Purkinje cell (primary cell): ENCODE measurements around the gene CRX. TPM values are rescaled to one million over a fixed set of nuclear protein-coding genes. Genes with fewer than 3 reads are reported as not detected.

ENCODE experiments used
- polyA plus RNA-seq: library from polyadenylated mRNA; unstranded; fragments of >200 nt; fragmentation: Nextera tagmentation; gene quantifications from 2 replicates; pipeline ENCODE4 v1.2.1, GENCODE V29; 2014

CRX gene
- polyA plus RNA-seq = not detected in 2 replicates

DNA sequence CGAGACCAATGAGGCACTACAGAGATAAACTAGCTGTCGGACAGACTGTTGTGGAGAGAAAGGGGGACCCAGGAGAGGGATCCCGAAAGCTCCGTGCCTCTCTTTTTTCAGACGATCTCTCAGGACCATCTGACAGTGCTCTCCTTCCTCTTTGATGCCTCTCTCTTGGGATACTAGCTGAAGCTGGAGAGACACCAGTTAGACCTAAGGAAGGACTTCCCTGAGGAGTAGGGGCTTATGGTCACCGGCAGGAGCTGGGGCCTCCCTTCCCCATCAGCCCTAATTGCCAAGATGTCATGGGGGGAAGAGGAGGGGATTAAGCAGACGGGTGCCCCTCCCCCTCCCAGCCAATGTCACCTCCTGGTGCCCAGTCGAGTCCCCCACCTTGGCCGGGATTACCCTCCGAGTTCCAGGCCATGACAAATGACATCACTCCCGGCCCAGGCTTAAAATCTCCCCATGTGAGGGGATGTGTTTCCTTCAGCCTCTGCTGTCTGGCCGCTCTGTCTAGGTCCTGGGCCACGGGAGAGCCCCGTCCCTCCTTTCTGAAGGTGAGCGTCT is at the start of gene CRX:
CRX (plus strand) TSS at position 478 of the 561 bp plus-strand sequence. CDS start 12,507 bp downstream, outside the sequence.

DNA sequence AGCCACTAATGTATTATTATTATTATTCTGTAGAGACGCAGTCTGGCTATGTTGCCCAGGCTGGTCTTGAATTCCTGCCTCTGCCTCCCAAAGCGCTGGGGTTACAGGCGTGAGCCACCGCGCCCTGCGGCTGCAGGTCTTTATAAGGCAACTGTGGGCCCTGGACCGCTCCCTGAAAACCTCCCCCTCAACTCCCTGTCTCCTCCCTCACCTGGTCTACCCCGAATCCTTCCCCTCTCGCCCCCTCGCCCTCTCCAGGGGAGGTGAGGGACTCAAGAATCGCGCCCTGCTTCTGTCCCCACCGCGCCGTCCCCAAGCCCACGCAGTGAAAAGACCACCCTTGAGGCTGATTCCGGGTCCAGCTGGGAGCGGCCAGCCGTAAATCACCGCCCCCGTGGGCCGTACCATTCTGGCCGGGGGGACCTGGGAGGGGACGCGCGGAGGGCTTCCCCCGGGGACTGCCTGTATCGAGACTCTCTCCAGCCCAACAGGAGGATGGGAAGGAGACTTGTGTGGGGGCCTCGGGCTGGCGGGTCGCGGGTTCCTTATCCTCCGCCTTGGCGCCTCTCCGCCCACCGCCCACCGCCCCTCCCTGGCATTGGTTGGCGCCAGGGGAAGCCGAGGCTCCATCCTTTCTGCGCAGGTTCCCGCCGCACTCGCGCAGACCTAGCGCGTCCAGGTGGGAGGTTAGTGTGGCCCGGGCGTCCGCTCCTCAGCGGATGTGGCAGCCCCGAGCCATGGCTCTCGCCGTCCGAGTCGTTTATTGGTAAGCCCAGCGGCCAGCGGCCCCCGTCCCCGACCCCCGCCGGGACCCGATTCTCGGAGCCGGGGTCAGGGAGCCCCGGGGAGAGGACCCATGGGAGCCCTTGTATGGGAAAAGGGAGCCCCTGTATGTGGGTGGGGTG is 43.4 kb upstream of the CRX start, which contains the start of gene SELENOW:
SELENOW (plus strand) TSS at position 655 of the 905 bp plus-strand sequence; CDS start at position 738, 83 bp downstream.

DNA sequence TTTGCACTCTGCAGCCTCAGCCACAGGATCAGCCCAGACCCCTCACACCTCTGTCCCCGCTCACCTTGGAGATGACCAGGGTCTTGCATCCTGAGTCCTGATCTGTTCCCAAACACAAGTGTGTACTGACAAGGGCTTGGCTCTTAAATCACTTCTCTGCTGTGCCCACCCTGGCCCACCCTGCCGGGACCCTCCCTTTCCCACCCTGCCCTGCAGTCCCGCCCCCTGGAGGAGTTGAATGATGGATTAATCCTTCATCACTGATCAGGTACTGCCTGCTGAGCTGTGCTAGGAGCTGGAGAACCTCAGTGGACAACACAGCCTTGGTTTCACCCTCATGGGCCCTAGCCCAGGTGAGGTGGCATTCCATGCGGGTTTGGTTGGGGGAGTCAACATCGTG is 17.3 kb upstream of the CRX start, which contains the start of gene TPRX1:
TPRX1 (minus strand) TSS at position 101 of the 400 bp plus-strand sequence; CDS start at position 89, 12 bp downstream.

DNA sequence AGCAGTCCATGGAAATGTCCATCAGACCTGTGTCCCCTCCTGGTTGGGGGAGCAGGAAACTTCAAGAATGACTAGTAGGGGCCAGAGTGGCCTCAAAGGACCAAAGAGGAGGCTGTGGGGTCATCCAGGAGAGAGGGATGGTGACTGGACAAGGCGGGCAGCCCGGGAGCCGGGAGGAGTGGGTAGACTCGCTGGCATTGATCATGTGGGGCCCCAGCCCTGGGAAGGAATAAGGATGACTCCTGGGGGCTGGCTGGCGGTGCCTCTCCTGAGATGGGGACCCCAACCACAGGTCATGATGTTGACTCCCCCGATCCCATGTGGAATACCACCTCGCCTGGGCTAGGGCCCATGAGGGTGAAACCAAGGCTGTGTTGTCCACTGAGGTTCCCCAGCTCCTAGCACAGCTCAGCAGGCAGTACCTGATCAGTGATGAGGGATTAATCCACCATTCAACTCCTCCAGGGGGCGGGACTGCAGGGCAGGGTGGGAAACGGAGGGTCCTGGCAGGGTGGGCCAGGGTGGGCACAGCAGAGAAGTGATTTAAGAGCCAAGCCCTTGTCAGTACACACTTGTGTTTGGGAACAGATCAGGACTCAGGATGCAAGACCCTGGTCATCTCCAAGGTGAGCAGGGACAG is 37.0 kb downstream of the CRX start, which contains the start of gene TPRX2:
TPRX2 (plus strand) TSS at position 590 of the 640 bp plus-strand sequence; CDS start at position 602, 12 bp downstream.

DNA sequence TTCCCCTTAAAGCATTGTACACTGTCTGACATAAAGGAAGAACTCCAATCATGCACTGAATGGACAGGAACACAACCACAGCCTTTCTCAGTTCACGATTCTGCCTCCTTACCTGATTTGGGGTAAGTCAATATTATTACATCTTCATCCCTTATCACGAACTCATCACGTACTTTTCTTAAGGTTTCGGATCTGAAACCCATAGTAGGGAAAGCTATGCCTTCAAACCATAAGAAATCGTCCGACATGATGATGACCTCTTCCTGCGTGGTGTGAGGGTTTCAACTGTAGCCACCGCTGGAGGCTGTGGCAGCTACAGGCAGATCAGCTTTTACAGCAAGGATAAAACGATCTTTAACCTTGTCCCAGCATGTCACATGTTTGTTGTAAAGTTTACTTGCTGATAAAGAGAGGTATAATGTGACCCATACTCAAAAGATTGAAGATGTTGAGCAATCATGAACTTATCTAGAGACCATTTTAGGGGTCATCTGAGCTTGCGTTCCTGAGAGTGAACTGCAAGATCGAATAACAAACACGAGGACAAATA is 64.3 kb downstream of the CRX start, which contains the start of gene SULT2A1:
SULT2A1 (minus strand) TSS at position 306 of the 550 bp plus-strand sequence; CDS start at position 248, 58 bp downstream.

Other genes with a start within 250 kb of the CRX start
- not detected in 2 replicates for gene ZNF541, start 248.8 kb upstream of the CRX start, polyA plus RNA-seq
- 0.50 and 0.60 TPM in 2 replicates for gene BICRA, start 212.8 kb upstream of the CRX start, polyA plus RNA-seq
- 0.07 and 0.11 TPM in 2 replicates for gene EHD2, start 108.5 kb upstream of the CRX start, polyA plus RNA-seq
- gene NOP53, start 76.4 kb upstream of the CRX start, polyA plus RNA-seq = 0.73 and 7.4 TPM in 2 replicates
- 5,615 and 7,643 TPM in 2 replicates for gene SELENOW, start 43.2 kb upstream of the CRX start, polyA plus RNA-seq
- gene TPRX1, start 17.4 kb upstream of the CRX start, polyA plus RNA-seq = not detected in 2 replicates
- gene TPRX2, start 37.3 kb downstream of the CRX start, polyA plus RNA-seq = not detected in 2 replicates
- gene SULT2A1, start 64.4 kb downstream of the CRX start, polyA plus RNA-seq = not detected in 2 replicates
- gene BSPH1, start 170.2 kb downstream of the CRX start, polyA plus RNA-seq = 3.0 and 4.9 TPM in 2 replicates
- not detected in 2 replicates for gene ELSPBP1, start 172.7 kb downstream of the CRX start, polyA plus RNA-seq
- gene CABP5, start 222.1 kb downstream of the CRX start, polyA plus RNA-seq = not detected in 2 replicates